Right ventricle myocardium inferior (tissue), 1 donor: ENCODE data around the gene KCNT1. TPM values are rescaled to one million over a fixed set of nuclear protein-coding genes. Genes with fewer than 3 reads are reported as not detected.

Experiments used
- ATAC-seq: fragments of 200-7000 bp; cut with Tn5 transposase; one replicate; pipeline ENCODE4 v1.9.1; 2020; ENCODE audit warnings: mild to moderate bottlenecking, moderate library complexity
- DNase-seq: peaks from one replicate; pipeline ENCODE4 v3.0.0; 2021; ENCODE audit errors: missing footprints
- intact Hi-C: fragments of 100-400 bp; cut with DNase I; formaldehyde crosslinking; loops from one replicate; pipeline ENCODE4 v1.11.0; 2022
- total RNA-seq: library from RNA; stranded (reverse); fragmentation: NEBNext Ultra II Directional; extraction: Animal tissue kit (Norgen Biotek cat#: 25700); gene quantifications from one replicate; pipeline ENCODE4 v1.2.1, GENCODE V29; 2021
- donor health status: DM: no; HTN: yes; CAD: no; lungs with severe emphysema.

Gene KCNT1
- total RNA-seq, 1 donor from 2014 or later: 2.6 TPM

DNA sequence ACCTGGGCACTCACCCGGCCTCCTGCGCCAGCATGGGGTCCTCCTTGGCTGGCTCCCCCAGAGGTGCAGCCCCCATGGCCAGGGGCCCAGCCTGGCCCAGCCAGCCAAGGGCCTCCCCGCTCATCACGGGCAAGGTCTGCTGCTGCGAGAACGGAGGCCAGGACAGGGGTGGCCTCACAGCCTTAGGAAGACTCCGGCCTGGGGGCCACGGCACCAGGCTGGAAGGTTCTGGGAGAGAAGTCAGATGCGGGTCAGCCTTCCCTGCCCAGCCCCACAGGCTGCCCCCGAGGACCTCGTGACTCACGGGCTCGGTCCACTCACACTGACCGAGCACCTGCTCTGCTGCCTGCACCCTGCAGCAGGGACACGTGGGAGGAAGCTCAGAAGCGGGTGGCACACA is 6.9 kb upstream of the KCNT1 start:
- DNase-seq (no peak), ATAC-seq (no peak)
- intact Hi-C loops: no loop called here

DNA sequence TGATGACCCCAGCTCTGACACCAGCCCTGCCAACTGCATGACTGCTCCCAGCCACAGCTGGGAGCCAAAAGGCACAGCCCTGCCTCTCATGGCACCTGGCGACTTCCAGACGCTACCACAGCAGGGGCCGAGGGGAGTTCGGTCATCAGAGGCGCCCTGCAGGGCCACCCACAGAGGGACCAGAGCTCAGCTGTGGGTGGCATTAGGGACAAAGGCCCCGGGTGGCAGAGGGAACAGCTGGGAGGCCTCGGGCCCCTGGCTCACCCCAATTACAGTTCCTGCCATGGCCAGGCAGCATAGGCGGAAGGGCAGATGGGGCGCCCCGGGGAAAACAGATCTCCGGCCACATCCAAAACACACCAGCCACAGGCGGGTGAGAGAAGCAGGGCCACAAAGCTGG is 6.3 kb upstream of the KCNT1 start:
- intact Hi-C loops: no loop called here
- DNase-seq (no peak), ATAC-seq (no peak)

DNA sequence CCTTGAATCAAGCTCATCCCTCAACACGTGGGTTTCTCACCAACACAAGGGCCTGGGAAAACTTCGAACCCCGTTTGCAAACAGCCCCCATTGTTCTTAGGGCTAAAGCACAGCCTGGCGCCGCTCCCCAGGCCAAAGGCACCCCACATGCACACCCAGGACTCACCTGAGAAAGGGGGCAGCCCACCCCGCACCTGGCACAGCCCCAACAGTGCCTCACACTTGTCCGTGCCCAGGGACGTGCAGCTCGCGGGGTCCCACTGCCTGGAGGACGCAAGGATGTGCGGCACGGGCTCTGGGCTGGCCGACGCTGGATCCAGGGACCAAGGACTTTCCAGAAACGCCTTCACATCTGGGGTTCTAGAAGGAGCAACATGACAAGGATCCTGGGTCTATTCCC is 5.5 kb upstream of the KCNT1 start:
- no peak for DNase-seq
- no peak for ATAC-seq
- intact Hi-C loops: no loop called here

DNA sequence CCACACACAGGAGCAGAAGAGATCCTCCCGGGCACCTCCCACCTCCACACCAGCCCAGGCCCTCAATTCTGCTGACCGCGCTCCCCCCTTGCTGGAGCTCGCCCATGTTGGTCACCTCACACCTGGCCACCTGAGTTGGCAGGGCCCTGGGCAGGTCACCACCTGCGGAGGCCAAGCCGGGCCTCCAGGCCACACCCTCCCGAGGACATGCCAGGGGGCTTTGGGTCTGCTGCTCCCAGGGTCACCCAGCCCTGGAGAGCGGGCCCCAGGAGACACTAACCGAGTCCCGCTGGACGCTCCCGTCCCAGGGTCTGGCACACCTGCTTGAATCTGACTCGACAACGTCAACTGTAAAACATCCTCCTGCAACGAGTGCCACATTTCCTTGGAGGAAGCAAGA is 4.8 kb upstream of the KCNT1 start:
- ATAC-seq: no peak
- intact Hi-C loops: no loop called here
- no peak for DNase-seq

DNA sequence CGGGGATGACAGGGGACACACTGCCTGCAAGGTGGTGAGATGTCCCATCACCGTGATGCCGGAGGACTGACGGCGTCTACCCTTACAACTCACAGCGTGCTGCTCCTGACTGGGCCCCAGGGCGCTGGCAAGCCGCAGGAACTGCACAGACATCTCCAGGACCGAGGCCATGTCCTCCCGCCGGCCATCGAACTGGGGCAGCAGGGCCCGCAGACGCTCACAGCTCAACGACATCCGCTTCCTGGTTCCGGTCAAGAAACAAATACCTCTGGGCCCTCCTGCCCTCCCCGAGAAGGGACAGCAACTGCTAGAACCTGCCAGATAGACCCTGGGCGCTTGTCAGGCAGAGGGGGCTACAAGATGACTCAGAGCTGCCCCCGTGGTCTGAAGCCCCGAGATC is 3.7 kb upstream of the KCNT1 start:
- no peak for ATAC-seq
- intact Hi-C loops: no loop called here
- no peak for DNase-seq

DNA sequence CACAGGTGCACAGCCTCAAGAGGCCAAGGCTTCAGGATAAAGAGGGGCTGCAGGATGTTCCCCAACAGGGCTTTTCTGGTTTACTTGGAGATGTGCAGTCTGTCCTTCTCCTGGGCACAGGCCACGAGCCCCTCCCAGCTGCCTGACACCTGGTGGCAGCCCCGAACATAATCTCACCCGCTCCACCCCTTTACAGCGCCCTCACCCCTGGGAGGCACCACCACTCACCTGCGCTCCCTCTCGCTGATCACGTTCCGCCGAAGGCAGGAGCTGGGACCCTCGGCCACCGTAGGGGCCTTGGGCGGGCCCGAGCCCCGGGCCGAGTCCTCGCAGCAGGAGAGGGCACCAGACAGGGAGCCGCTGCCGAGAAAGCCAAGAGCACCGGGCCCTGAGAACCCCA is 3.2 kb upstream of the KCNT1 start:
- ATAC-seq (no peak), DNase-seq (no peak)
- intact Hi-C loops: no loop called here

DNA sequence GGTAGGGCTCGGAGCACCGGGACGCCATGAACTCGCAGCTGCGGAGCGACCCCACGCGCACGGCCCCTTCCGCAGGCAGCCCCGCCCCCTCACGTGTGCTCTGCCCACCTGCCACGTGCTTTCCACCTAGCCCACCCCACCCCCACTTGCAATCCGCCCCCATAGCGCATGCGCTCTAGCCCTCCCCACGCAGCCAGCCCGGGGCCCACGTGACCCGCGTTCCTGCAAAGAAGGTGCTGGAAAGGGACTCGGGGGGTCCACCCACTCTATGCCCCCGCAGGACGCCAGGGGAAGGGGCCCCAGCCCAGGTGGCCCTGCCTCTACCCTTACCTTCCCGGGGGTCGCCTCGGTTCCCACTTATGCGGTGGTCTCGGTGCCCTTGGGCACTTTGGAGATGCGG is 2.5 kb upstream of the KCNT1 start, which contains the start of gene SOHLH1:
Gene SOHLH1 (minus strand): TSS at position 42 of the 400 bp plus-strand sequence. CDS start 14 bp downstream, at position 28.
- DNase-seq (no peak), ATAC-seq (no peak)
- intact Hi-C loops: no loop called here

DNA sequence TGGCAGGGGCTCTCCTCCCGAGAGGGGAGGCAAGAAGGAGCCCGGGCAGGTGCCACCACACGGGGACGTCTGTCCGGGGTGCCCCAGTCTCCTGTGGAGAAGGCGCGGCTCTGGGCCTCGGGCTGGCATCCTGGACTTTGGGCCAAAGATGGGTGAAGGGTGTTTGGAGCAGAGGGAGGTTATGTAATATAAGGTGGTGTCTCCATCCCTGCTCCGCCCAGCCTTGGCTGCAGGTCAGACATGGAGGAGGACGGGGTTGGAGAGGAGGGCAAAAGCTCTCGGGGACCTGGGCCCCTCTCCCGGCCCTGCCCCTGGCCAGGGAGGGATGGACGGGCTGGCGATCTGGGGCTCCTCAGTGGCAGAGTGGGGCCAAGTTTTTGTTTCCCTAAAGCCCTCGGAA is 1.5 kb upstream of the KCNT1 start:
- no peak for ATAC-seq
- intact Hi-C loops: no loop called here
- no peak for DNase-seq

DNA sequence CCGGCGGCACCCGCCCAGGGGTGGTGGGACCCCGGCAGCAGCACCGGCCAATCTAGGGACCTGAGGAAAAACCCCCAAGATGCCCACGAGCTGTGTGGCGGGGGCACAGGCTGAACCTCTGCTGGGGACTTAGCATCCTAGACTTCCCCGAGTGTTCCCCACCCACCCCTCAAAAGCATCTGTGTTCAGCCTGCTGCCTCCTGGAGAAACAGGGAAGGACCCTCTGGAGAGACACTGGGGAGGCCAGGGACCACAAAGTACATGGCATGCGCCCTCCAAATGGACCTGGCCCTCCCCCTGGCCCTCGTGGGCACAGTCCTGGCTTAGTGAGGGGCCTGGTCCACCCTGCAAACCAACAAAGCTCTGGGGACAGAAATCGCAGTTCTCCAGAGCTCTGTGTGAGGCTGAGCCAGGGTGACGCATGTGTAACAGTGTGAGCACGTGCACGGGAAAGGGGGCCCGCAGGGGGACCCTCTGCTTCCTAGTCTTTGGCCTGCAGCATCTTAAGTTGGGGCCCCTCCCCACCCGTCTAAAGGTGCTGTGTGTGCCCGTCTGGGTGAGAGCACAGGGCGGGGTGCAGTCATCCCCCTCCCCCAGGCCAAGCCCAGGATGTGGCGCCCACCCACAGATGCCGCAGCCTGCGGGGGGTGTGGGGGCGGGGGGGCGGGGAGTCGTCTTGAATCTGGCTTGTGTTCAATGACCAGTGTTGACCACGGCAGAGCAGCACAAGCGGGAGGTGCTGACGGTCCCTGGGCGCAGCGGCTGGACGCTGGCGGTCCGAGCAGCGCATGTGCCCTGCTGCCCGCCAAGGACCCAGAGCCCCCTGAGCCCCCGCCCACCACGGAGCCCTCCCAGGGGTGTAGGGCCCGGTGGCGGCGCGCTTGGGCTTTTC is 672 bp upstream of the KCNT1 start:
- DNase-seq (no peak), ATAC-seq (no peak)
- intact Hi-C loops: no loop called here

DNA sequence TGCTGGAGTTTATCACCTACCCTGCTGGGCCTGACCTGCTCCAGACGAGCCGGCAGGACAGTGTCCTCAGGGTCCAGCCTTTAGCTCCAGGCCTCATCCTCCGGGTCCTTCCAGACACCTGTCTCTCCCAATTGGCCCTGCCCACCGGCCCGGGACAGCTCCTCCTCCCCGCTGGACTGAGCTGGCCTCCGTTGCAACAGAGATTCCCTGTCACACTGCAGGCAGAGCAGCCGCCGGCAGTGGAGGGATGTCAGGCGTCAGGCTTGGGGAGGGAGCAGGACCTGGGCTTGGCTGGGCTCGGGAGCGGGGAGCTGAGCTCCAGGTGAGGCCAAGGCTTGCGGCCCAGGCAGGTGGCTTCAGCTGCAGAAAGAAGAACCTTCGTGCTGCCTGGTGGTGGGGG is 1.7 kb downstream of the KCNT1 start:
- no peak for DNase-seq
- ATAC-seq: no peak
- intact Hi-C loops: loop anchor here (2.0 kb wide), 1 partner anchor 419 kb away; no protein-coding TSS in a partner anchor

DNA sequence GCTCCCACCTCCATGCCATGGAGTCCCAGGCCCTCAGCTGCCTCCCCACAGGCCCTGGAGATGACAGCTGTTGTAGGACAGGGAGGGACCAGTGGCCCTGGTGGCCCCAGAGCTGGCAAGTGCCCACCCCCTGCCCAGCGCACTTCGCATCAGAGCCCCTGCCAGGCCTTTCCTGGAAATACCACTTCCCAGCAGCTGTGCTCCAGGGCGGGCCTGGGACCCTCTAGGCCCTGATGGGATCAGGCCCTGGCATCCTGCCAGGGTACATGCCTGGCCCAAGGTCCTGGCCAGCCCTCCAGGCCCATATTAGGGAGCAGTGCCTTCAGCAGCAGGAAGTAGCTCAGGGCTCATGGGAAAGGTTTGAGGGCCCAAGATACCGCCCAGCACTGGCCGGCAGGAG is 2.5 kb downstream of the KCNT1 start:
- no peak for ATAC-seq
- intact Hi-C loops: no loop called here
- no peak for DNase-seq

DNA sequence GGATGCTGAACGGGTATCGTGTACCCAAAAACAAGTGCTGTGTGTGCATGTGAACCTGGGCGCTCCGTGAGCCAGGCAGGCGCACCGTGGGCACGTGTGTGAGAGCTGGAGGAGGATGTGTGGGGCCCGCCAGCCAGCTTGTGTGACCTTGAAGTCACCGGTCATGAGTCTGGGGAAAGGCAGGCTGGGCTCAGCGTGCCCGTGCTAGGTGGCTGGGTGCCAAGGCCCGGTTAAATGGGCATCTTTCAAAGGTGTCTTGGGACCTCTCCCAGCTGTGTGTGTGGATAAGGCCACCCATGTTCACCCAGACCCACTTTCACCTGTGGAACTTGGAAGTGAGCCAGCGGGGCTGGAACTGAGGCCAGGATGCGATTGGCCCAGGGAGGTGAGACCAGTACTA is 3.4 kb downstream of the KCNT1 start:
- intact Hi-C loops: no loop called here
- ATAC-seq: peak; percentile 45
- DNase-seq: no peak

DNA sequence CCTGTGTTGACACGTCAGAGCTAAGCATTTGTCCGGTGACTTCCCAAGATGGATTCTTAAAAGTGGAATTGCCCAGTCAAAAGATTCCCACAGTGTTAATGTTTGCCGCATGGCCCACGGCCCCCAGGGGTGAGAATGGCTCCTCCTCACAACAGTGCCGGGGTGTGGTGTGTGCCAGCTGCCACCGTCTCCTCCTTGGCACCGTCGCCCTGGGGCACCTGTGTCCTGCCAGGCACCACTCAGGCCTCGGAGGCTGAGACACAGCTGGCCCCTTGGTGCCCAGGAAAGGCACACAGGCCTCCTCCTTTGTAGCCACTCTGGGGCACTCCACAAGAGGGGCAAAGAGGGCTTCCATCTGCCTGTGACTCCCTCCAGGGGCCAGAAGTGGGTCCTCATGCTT is 4.3 kb downstream of the KCNT1 start:
- DNase-seq: no peak
- no peak for ATAC-seq
- intact Hi-C loops: no loop called here

DNA sequence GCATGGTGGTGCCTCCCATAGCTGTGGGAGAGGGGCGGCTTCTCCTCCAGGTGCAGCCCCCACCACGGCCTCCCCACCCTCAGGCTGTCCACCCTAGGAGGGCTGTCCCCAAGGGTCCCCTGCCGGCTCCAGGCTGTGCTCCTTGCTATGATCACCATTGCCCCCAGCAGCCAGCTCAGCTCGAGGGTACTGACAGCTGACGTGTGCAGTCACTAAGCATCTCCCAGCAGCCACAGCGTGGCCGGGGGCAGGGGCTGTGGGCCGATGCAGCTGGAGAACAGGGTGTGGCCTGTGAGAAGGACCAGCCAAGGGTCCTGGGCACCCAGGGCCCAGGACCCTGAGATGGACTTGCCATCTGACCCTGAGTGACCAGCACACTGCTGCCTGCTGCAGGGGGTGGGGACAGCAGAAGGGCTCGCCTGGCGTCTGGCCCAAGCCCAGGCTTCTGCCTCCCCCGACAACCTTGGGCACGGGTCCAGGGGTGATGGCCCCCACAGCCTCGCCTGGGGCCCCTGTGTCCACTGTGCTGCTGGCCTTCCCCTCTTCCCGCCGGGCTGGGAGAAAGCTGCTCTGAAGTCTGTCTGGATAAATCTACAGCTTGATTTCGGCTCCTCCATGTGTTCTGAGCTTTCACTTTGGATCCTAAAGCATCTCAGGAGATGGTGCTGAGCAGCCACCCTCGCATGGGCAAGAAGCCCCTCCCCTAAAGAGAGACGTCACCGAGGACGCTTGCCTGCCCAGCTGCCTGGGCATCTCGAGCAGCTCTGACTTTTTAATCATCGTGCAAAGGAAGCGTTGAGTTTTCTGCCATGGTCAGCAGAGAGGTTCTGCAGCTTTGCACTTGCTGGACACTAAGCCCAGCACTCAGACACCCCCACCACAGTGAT is 5.5 kb downstream of the KCNT1 start:
- DNase-seq (no peak), ATAC-seq (no peak)
- intact Hi-C loops: no loop called here

DNA sequence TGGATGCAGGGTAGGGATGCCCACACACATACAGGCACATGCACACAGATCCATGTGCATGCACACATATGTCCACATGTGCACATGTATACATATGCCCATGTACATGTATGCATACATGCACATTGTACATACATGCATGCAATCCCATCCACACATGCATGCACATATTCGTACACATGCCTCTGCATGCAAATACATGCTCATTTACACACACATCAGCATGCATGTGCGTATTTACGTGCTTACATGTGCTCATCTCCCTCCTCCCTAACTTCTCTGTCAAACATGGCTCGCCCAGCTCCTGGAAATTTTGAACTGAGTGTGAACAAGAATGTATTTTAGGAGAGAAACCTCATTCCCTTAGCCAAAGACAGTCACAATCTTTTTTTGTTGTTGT is 6.2 kb downstream of the KCNT1 start:
- ATAC-seq (no peak), DNase-seq (no peak)
- intact Hi-C loops: no loop called here

DNA sequence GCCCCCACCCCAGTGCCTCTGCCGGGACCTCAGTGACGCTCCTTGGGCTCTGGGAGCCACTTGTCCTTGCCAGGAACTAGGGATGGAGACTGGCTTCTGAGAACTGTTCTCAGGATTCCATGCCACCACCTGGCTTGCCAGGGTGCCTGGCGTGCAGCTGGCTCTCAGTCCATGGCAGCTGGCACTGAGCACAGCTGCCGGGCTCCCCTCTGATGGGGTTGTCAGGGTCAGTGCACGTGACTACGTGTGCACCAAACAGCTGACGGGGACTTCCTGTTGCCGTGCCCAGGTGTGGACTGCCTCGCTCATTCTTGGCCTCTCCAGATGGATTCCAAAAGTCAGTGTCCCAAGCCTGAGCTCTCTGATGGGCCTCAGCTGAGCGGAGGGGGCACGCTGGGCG is 9.4 kb downstream of the KCNT1 start:
- no peak for ATAC-seq
- intact Hi-C loops: no loop called here
- no peak for DNase-seq

DNA sequence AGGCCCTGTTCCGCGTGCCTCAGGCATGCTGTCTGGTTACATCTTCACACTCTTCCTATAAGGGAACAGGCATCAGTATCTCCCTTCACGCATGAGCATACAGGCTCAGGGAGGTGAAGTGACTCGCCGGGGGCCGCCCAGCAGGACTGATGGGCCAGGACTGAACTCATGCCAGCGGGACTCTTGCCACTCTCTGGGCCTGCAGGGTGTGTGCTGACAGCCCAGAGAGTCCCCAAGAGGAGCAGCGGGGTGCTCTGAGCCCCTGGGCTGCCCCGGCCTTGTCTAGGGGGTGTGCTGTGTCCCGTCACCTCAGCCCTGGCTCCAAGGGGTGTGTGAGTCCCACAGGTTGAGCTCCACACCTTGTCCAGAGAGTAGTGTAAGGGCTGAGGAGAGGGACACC is 9.9 kb downstream of the KCNT1 start:
- DNase-seq (no peak), ATAC-seq (no peak)
- intact Hi-C loops: no loop called here

DNA sequence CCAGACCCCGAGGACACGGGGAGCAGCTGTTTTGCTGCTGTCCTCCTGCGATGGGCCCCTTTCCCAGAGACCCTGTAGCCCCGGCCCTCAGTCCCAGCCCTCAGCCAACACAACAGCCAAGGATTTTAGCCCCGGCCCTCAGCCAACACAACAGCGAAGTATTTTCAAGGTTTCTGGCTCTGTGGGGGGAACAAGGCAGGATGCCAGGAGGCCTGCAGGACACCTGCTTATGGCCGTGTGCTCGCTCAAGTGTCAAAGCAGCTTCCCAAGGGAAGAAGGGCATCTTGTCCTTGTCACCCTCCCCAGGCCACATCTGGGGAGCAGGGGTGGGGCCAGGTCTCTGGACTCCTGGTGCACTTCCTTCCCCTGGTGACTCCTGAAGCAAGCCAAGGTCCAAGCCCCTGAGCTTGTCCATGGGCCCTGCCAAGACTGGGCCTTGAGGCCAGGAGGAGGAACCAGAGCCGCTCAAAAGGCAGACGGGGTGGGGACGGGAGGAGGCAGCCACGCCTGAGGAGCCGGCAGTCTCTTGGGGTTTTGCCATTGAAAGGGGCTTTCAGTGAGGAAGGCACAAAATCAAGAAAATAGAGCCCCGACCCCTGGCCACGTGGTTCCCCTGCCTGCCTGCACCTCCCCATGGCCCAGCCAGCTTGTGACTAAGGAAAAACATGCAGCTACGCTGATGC is 10.8 kb downstream of the KCNT1 start:
- intact Hi-C loops: no loop called here
- no peak for DNase-seq
- no peak for ATAC-seq

DNA sequence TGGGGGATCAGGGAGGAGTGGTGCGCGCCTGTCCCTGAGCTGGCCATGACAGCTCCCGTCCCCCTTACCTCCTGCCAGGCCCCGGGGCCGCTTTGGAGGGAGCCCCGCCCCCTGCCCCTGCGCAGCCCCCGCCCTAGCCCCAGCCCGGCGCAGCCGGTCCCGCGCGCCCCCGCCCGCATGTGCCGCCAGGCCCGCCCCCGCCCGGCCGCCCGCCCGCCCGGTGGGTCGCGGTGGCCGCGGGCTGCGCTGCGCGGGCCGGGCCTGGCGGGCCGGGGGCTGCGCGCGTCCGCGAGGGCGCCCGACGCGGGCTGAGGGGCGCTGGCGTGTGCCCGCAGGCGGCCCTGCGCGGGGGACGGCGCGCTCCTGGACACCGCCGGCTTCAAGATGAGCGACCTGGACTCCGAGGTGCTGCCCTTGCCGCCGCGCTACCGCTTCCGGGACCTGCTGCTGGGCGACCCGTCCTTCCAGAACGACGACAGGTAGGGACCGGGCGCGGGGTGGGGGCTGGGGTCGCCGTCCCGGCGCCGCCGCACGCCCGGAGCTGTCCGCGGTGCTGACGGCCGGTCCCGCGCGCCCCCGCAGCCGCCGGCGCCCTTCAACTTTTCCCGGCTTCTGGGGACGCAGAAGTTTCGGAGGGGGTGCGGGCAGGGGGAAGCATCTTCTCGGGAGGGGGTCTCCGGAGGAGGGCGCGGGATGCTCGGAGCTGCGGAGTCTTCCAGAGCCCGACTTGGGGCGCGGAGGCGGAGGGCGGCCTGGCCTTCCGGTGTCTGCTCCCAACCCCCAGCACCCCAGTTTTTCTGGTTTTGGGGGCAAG is 12.5 kb downstream of the KCNT1 start:
- DNase-seq (no peak), ATAC-seq (no peak)
- intact Hi-C loops: no loop called here
